ENCODE results near the gene PTTG1IP.

The PTTG1IP gene

GRCh38 chr21:44823179-44823660, 50.3 kb downstream of the PTTG1IP start:
- no peak for DNase-seq (ENCODE audit: low spot score)

- DNase-seq (ENCODE audit: low spot score): no peak
Observed at GRCh38 chr21:44822484-44823178, 50.9 kb downstream of the PTTG1IP start.

GRCh38 chr21:44820851-44821250, 52.6 kb downstream of the PTTG1IP start:
- DNase-seq (ENCODE audit: low spot score): no peak

GRCh38 chr21:44819283-44820243, 53.9 kb downstream of the PTTG1IP start:
- DNase-seq (ENCODE audit: low spot score): no peak

- DNase-seq (ENCODE audit: low spot score): no peak
Observed at GRCh38 chr21:44818640-44819011, 54.9 kb downstream of the PTTG1IP start.

- peak; percentile 83 for DNase-seq (ENCODE audit: low spot score)
Observed at GRCh38 chr21:44817914-44818639, 55.4 kb downstream of the PTTG1IP start, which contains the start of gene SUMO3. Gene SUMO3, minus strand, starts transcription at chr21:44818062. Its CDS starts 94 bp downstream, at chr21:44817968.

GRCh38 chr21:44817506-44817880, 56.0 kb downstream of the PTTG1IP start:
- DNase-seq (ENCODE audit: low spot score): peak; percentile 94

GRCh38 chr21:44816761-44817505, 56.6 kb downstream of the PTTG1IP start:
- no peak for DNase-seq (ENCODE audit: low spot score)

- DNase-seq (ENCODE audit: low spot score): no peak
Observed at GRCh38 chr21:44815852-44816628, 57.5 kb downstream of the PTTG1IP start.

- no peak for DNase-seq (ENCODE audit: low spot score)
Observed at GRCh38 chr21:44815225-44815624, 58.3 kb downstream of the PTTG1IP start.

- DNase-seq (ENCODE audit: low spot score): no peak
Observed at GRCh38 chr21:44814498-44815023, 58.9 kb downstream of the PTTG1IP start.

GRCh38 chr21:44813727-44814126, 59.8 kb downstream of the PTTG1IP start:
- DNase-seq (ENCODE audit: low spot score): no peak

- no peak for DNase-seq (ENCODE audit: low spot score)
Observed at GRCh38 chr21:44813149-44813548, 60.3 kb downstream of the PTTG1IP start.

GRCh38 chr21:44812640-44813039, 60.9 kb downstream of the PTTG1IP start:
- no peak for DNase-seq (ENCODE audit: low spot score)

GRCh38 chr21:44810779-44811178, 62.7 kb downstream of the PTTG1IP start:
- DNase-seq (ENCODE audit: low spot score): no peak

GRCh38 chr21:44805859-44806258, 67.6 kb downstream of the PTTG1IP start:
- no peak for DNase-seq (ENCODE audit: low spot score)

GRCh38 chr21:44805226-44805625, 68.3 kb downstream of the PTTG1IP start:
- DNase-seq (ENCODE audit: low spot score): no peak

- no peak for DNase-seq (ENCODE audit: low spot score)
Observed at GRCh38 chr21:44804762-44805161, 68.7 kb downstream of the PTTG1IP start.

- no peak for DNase-seq (ENCODE audit: low spot score)
Observed at GRCh38 chr21:44803651-44804050, 69.8 kb downstream of the PTTG1IP start.

- DNase-seq (ENCODE audit: low spot score): no peak
Observed at GRCh38 chr21:44802396-44803153, 70.9 kb downstream of the PTTG1IP start.

Measured in activated CD4-positive, alpha-beta T cell treated with anti-CD3 and anti-CD28 coated beads, Interleukin-2, Interleukin-4, amounts not matched to agents 100 ng/mL and 50 ng/mL, durations not matched to agents 16 hours and 8 hours (primary cell).